Astrocyte of the spinal cord (primary cell): Measurements from ENCODE around the gene GPR155.
"Not testable (repeated sequence)": the region's sequence is repeated elsewhere in the genome, so short reads cannot be mapped to it uniquely, and the experiment has no call there.

Experiments
- DNase-seq: peaks from one replicate; pipeline ENCODE4 v3.0.0; 2011; ENCODE audit warnings: low read depth, low spot score
- H3K4me3 ChIP-seq: 2 replicates; pipeline ENCODE4 v1.5.1; 2011; ENCODE audit warnings: low read depth, mild to moderate bottlenecking, low read length, moderate library complexity
- CTCF ChIP-seq: IDR thresholded peaks from 2 replicates; pipeline ENCODE4 v1.5.1; 2012; ENCODE audit warnings: low read depth, mild to moderate bottlenecking, low read length, inconsistent platforms
- in situ Hi-C: cut with HindIII; loops from 2 replicates; pipeline ENCODE4 v1.10.0; 2017; ENCODE audit warnings: low sequenced_read_pairs

GPR155 gene

GRCh38 chr2:174491947-174492346, 5.1 kb upstream of the GPR155 start:
- TF ChIP-seq CTCF = no peak
- in situ Hi-C loops = no loop called here
- no peak for DNase-seq
- no peak overlapping the region for H3K4me3 ChIP-seq

GRCh38 chr2:174490051-174490450, 3.2 kb upstream of the GPR155 start:
- no peak for TF ChIP-seq CTCF
- in situ Hi-C loops = no loop called here
- no peak overlapping the region for H3K4me3 ChIP-seq
- no peak for DNase-seq

GRCh38 chr2:174489520-174489919, 2.7 kb upstream of the GPR155 start:
- in situ Hi-C loops = not testable (repeated sequence)

GRCh38 chr2:174487820-174488162, 962 bp upstream of the GPR155 start:
- TF ChIP-seq CTCF = no peak
- in situ Hi-C loops = no loop called here
- no peak for DNase-seq
- peak overlapping the region; percentile 53 for H3K4me3 ChIP-seq

More at GRCh38 chr2:174489520-174489919, 2.7 kb upstream of the GPR155 start:
- not testable (repeated sequence) for H3K4me3 ChIP-seq, DNase-seq

GRCh38 chr2:174487108-174487819, 435 bp upstream of the GPR155 start:
- no peak for TF ChIP-seq CTCF
- peak overlapping the region; percentile 73 for H3K4me3 ChIP-seq
- in situ Hi-C loops = no loop called here
- peak; percentile 99 for DNase-seq

- in situ Hi-C loops = no loop called here
- H3K4me3 ChIP-seq = peak overlapping the region; percentile 73
- peak; percentile 24 for DNase-seq
- TF ChIP-seq CTCF = no peak
Observed at GRCh38 chr2:174485788-174486562, 854 bp downstream of the GPR155 start.

- H3K4me3 ChIP-seq, in situ Hi-C loops, DNase-seq: not testable (repeated sequence)
Observed at GRCh38 chr2:174485045-174485444, 1.8 kb downstream of the GPR155 start.
